Measurements from ENCODE around the gene MITD1.

The MITD1 gene

DNA sequence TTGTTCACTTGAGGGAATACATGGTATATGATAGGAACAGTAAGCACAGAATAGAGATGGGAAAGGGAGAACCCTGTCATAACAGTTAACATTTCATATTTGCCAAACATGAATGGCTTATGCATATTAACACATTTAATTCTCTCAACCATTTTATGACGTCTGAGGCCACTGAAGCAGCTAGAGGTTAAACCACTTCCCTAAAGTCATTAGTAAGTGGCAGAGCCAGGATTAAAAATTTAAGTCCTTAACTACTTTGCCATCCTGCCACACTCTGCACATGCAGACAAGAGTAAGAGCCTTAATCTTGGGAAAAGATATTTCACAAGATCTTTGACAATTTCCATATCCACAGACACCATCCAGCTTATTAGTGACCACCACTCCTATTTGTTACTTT lies 24.0 kb downstream of the MITD1 start:
- DNase-seq (ENCODE audit: low spot score) = no peak
- in situ Hi-C loops (cut with MboI; ENCODE audit: low pct_unique_long_range_greater_than_20kb, low sequenced_read_pairs, unreplicated experiment) = no loop called here
- TF ChIP-seq, protein P1, sequence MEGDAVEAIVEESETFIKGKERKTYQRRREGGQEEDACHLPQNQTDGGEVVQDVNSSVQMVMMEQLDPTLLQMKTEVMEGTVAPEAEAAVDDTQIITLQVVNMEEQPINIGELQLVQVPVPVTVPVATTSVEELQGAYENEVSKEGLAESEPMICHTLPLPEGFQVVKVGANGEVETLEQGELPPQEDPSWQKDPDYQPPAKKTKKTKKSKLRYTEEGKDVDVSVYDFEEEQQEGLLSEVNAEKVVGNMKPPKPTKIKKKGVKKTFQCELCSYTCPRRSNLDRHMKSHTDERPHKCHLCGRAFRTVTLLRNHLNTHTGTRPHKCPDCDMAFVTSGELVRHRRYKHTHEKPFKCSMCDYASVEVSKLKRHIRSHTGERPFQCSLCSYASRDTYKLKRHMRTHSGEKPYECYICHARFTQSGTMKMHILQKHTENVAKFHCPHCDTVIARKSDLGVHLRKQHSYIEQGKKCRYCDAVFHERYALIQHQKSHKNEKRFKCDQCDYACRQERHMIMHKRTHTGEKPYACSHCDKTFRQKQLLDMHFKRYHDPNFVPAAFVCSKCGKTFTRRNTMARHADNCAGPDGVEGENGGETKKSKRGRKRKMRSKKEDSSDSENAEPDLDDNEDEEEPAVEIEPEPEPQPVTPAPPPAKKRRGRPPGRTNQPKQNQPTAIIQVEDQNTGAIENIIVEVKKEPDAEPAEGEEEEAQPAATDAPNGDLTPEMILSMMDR (IDR thresholded peaks at IDR 0.05; ENCODE audit: extremely low read depth, insufficient read depth, missing control alignments) = no peak

DNA sequence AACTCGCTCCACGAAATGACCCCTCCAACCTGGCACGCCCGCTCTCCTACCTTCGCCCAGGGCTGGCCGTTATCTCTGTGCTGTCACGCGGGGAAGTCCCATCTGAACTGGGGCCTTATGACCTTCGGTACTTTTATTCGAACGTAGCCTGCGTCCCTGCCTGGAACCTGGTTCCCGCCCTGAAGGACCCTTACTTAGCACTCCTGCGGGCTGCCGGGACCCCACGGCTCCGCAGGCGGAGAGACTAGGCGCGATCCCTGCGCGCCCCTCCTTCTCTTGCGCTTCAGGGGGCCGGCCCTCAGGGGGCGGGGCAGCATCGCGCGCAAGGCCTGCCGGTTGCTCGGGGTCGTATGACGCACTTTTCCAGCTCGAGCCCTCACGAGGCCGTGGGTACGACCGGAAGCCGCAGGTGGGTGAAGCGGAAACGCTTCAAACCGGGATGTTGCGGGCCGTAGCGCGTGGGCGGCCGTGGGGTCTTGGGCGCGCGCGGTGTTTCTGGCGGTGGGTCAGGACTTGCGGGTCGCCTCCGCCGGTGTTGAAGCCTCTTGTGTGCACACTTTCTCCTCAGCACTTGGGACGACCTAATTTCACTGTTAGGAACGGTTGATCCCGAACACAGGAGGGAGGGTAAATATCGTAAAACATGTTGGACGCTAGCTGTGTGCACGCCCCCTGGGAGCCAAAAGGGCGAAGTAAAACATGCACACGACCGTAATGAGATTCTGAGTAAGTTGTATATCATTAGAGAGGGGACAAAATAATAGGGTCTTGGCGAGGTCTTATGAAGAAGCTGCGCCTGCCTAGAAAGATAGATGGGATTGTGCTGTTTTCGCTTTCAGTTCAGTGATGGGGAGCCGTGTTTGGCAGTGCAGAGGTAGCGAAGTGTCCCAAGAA lies 26.0 kb downstream of the MITD1 start, which contains the start of the genes LIPT1 and TSGA10:
Gene LIPT1, plus strand, starts transcription at position 325 of the 894 bp plus-strand sequence. CDS start 6,991 bp downstream, outside the sequence.
Gene TSGA10, minus strand, starts transcription at position 300 of the 894 bp plus-strand sequence. CDS start 45,503 bp downstream, outside the sequence.
- DNase-seq (ENCODE audit: low spot score) = peak; percentile 92
- TF ChIP-seq, protein P1 (IDR thresholded peaks at IDR 0.05; ENCODE audit: extremely low read depth, insufficient read depth, missing control alignments) = no peak
- in situ Hi-C loops (cut with MboI; ENCODE audit: low pct_unique_long_range_greater_than_20kb, low sequenced_read_pairs, unreplicated experiment) = no loop called here

DNA sequence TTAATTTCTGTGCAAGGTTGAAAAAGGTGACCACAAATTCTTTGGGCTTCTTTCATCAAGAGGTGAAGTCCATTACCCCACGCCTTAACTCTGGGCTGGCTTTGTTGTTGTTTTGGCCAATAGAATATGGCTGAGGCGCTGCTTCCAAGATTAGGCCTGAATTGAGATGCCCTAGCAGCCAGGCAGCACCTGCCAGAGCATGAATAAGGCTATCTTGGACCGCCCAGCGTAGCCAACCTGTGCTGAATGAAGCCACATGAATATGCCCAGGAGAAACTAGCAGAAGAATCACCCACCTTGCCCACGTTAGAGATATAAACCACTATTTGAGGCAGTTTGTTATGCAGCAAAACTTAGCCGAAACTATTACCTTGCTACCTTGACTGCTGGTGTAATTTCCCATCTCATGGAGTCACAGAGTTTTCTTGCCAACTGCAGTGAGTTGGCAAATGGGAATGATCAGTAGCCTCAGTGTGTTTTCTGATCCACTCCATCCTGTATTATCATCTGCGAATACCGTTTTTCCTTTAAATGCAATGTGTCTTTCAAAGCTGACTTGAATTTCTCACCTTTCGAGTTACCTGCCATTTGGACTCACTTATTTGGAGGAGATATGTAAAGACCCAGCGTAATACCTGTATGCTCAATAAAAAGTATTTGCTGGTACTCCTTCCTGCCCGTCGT lies 26.8 kb downstream of the MITD1 start:
- in situ Hi-C loops (cut with MboI; ENCODE audit: low pct_unique_long_range_greater_than_20kb, low sequenced_read_pairs, unreplicated experiment) = no loop called here
- DNase-seq (ENCODE audit: low spot score) = no peak
- TF ChIP-seq, protein P1 (IDR thresholded peaks at IDR 0.05; ENCODE audit: extremely low read depth, insufficient read depth, missing control alignments) = no peak

DNA sequence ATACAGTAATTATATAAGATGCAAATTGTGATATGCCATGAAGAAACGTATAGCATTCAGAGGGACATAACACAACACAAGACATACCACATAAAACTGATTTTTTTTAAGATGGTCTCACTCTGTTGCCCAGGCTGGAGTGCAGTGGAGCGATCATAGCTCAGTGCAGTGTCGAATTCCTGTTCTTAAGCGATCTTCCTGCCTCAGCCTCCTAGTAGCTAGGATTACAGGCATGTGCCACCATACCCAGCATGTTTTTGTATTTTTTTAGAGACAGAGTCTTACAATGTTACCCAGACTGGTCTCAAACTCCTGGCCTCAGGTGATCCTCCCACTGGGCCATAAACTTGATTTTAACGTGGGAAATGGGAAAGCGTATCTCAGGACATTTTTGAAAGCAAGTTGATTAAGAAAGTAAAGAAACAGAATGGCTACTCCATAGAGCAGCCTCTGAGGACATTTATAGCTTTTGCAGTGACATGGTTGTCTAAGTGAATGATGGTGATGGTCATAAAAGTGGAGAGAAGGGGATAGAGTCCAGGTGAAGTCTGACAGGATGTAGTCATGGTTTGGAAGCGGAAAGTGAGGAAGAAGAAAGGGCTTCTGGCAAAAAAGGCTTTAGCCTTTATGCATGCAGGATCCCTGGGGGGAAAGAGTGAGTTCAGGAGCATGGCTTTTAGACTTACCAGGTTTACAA lies 28.5 kb downstream of the MITD1 start:
- TF ChIP-seq, protein P1 (IDR thresholded peaks at IDR 0.05; ENCODE audit: extremely low read depth, insufficient read depth, missing control alignments) = no peak
- in situ Hi-C loops (cut with MboI; ENCODE audit: low pct_unique_long_range_greater_than_20kb, low sequenced_read_pairs, unreplicated experiment) = no loop called here

DNA sequence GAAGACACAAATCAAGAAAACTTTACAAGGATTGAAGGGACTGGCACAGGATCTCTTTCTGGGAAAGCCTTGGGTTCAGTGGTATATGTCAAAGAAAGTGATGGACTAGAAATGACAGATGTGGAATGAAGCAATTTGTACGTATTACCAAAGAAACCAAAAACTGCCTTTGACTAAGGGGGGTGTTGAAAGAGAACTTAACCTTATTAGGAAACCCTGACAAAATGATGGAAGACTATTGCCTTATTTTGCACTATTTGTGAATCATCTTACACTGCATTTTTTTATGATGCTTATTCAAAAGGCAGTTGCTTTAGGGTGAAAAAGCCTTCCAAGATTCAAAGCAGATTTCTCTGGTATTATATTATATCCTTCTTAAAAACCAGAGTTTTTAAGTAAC lies 30.2 kb downstream of the MITD1 start:
- in situ Hi-C loops (cut with MboI; ENCODE audit: low pct_unique_long_range_greater_than_20kb, low sequenced_read_pairs, unreplicated experiment) = no loop called here
- TF ChIP-seq, protein P1 (IDR thresholded peaks at IDR 0.05; ENCODE audit: extremely low read depth, insufficient read depth, missing control alignments) = no peak
- DNase-seq (ENCODE audit: low spot score) = no peak

More for the DNA sequence above, 28.5 kb downstream of the MITD1 start:
- DNase-seq (ENCODE audit: low spot score) = no peak

Data from GM13977 (cell line).